IMR-90 (cell line): ENCODE results near the gene RIPPLY1. TPM values are rescaled to one million over a fixed set of nuclear protein-coding genes. Genes with fewer than 3 reads are reported as not detected.

Experiments used
- ATAC-seq: fragments of 200-7000 bp; cut with Tn5 transposase; 2 replicates; pipeline ENCODE4 v1.9.1; 2020; ENCODE audit warnings: low read depth, mild to moderate bottlenecking, moderate library complexity
- BruUV-seq: library from RNA; stranded (reverse); fragments of 400-500 nt; replicated peaks from 2 replicates; lab custom pipeline; 2021; lab: Mats Ljungman, UMichigan
- CTCF ChIA-PET: fragments of 300-600 bp; formaldehyde crosslinking; extraction: SDS; loops from one replicate; lab custom pipeline; 2021; ENCODE audit warnings: antibody characterized with exemption; lab: Yijun Ruan, JAX
- POLR2A ChIA-PET: fragments of 300-600 bp; sonication (Branson Sonifier 250); formaldehyde crosslinking; loops from one replicate; lab custom pipeline; 2022; ENCODE audit warnings: antibody characterized with exemption; ENCODE audit not compliant: unreplicated experiment; lab: Charles Lee
- DNase-seq: peaks from one replicate; pipeline ENCODE4 v3.0.0; 2013
- H2AFZ ChIP-seq: replicated peaks from 2 replicates; pipeline ENCODE3; 2013; ENCODE audit warnings: low read length, mild to moderate bottlenecking; ENCODE audit not compliant: poor library complexity
- H2AK5ac ChIP-seq: 2 replicates; pipeline ENCODE4 v1.6.1; 2013; ENCODE audit warnings: low read depth, low read length, inconsistent platforms
- H2AK9ac ChIP-seq: replicated peaks from 2 replicates; pipeline ENCODE3; 2013; ENCODE audit warnings: mild to moderate bottlenecking, low read depth, low read length, moderate library complexity; ENCODE audit not compliant: poor library complexity
- H2BK120ac ChIP-seq: 2 replicates; pipeline ENCODE4 v1.6.1; 2013; ENCODE audit warnings: low read depth, low read length, inconsistent platforms
- H2BK15ac ChIP-seq: 3 replicates; pipeline ENCODE4 v1.6.1; 2013; ENCODE audit warnings: low read depth, low read length, inconsistent platforms
- H2BK20ac ChIP-seq: 2 replicates; pipeline ENCODE4 v1.6.1; 2013; ENCODE audit warnings: low read depth, mild to moderate bottlenecking, inconsistent platforms, low read length, moderate library complexity
- H2BK5ac ChIP-seq: 2 replicates; pipeline ENCODE4 v1.6.1; 2013; ENCODE audit warnings: mild to moderate bottlenecking, low read depth, low read length, inconsistent platforms; ENCODE audit not compliant: poor library complexity, severe bottlenecking
- H3K14ac ChIP-seq: replicated peaks from 2 replicates; pipeline ENCODE4 v1.6.1; 2013; ENCODE audit warnings: low read depth, low read length, inconsistent platforms
- H3K18ac ChIP-seq: 2 replicates; pipeline ENCODE4 v1.6.1; 2013; ENCODE audit warnings: low read depth, low read length, control low read depth
- H3K23ac ChIP-seq: 2 replicates; pipeline ENCODE4 v1.6.1; 2013; ENCODE audit warnings: low read depth, low read length, inconsistent platforms
- H3K27ac ChIP-seq: 2 replicates; pipeline ENCODE4 v1.5.1; 2013; ENCODE audit warnings: mild to moderate bottlenecking, control low read depth, low read length; ENCODE audit not compliant: insufficient read depth
- H3K27me3 ChIP-seq: 2 replicates; pipeline ENCODE4 v1.6.1; 2013; ENCODE audit warnings: low read length; ENCODE audit not compliant: control insufficient read depth, insufficient read depth
- H3K36me3 ChIP-seq: 2 replicates; pipeline ENCODE4 v1.6.1; 2013; ENCODE audit warnings: low read length, mixed read lengths; ENCODE audit not compliant: control insufficient read depth, insufficient read depth
- H3K4ac ChIP-seq: 2 replicates; pipeline ENCODE4 v1.6.1; 2013; ENCODE audit warnings: low read depth, low read length, inconsistent platforms
- H3K4me1 ChIP-seq: 2 replicates; pipeline ENCODE4 v1.6.1; 2013; ENCODE audit warnings: low read length, mixed read lengths; ENCODE audit not compliant: control insufficient read depth, insufficient read depth
- H3K4me2 ChIP-seq: 2 replicates; pipeline ENCODE4 v1.6.1; 2013; ENCODE audit warnings: low read depth, mild to moderate bottlenecking, control low read depth, low read length, moderate library complexity
- H3K4me3 ChIP-seq: 2 replicates; pipeline ENCODE4 v1.5.1; 2013; ENCODE audit warnings: low read depth, mild to moderate bottlenecking, control low read depth, low read length, moderate library complexity; ENCODE audit not compliant: insufficient read depth
- H3K56ac ChIP-seq: 2 replicates; pipeline ENCODE4 v1.6.1; 2013; ENCODE audit warnings: low read length, inconsistent platforms; ENCODE audit not compliant: insufficient read depth; ENCODE audit errors: extremely low read depth
- H3K79me1 ChIP-seq, 2 experiments: 2 replicates each; pipeline ENCODE4 v1.6.1; 2013; ENCODE audit warnings: low read length in 2 of 2, inconsistent platforms in 1 of 2, low read depth in 1 of 2
- H3K9ac ChIP-seq: 2 replicates; pipeline ENCODE4 v1.6.1; 2013; ENCODE audit warnings: low read depth, low read length, control low read depth
- H3K9me1 ChIP-seq: 2 replicates; pipeline ENCODE4 v1.6.1; 2013; ENCODE audit warnings: low read length, inconsistent platforms; ENCODE audit not compliant: insufficient read depth
- H3K9me3 ChIP-seq: 2 replicates; pipeline ENCODE4 v1.6.1; 2013; ENCODE audit warnings: low read length; ENCODE audit not compliant: control insufficient read depth, insufficient read depth
- H4K20me1 ChIP-seq: 2 replicates; pipeline ENCODE4 v1.6.1; 2013; ENCODE audit warnings: low read length, inconsistent platforms; ENCODE audit not compliant: insufficient read depth
- H4K5ac ChIP-seq: 2 replicates; pipeline ENCODE4 v1.6.1; 2013; ENCODE audit warnings: mild to moderate bottlenecking, low read depth, low read length, control low read depth
- H4K8ac ChIP-seq, 2 experiments: 2 replicates each; pipeline ENCODE4 v1.6.1; 2013; ENCODE audit warnings: low read depth in 2 of 2, low read length in 2 of 2, control low read depth in 1 of 2, inconsistent platforms in 1 of 2
- H4K91ac ChIP-seq: 2 replicates; pipeline ENCODE4 v1.6.1; 2013; ENCODE audit warnings: low read depth, low read length, inconsistent platforms; ENCODE audit not compliant: insufficient read depth
- BHLHE40 ChIP-seq: fragments of 150-350 bp; IDR thresholded peaks from 2 replicates; pipeline ENCODE4 v1.6.1; 2016; ENCODE audit warnings: mild to moderate bottlenecking, low read depth, low read length
- CTCF ChIP-seq: conservative IDR thresholded peaks from 2 replicates; pipeline ENCODE4 v1.5.1; 2012; ENCODE audit warnings: mild to moderate bottlenecking, low read depth, low read length, improper control_type of control experiment
- MAFK ChIP-seq: IDR thresholded peaks from 2 replicates; pipeline ENCODE4 v1.6.1; 2012; ENCODE audit warnings: low read depth, low read length, improper control_type of control experiment
- MAZ ChIP-seq: IDR thresholded peaks from 2 replicates; pipeline ENCODE4 v1.6.1; 2012; ENCODE audit warnings: low read depth, mild to moderate bottlenecking, low read length, improper control_type of control experiment, moderate library complexity, borderline replicate concordance
- MXI1 ChIP-seq: IDR thresholded peaks from 2 replicates; pipeline ENCODE4 v1.6.1; 2012; ENCODE audit warnings: low read depth, mild to moderate bottlenecking, low read length, moderate library complexity, borderline replicate concordance
- POLR2A ChIP-seq: IDR thresholded peaks from 2 replicates; pipeline ENCODE4 v1.6.1; 2012; ENCODE audit warnings: mild to moderate bottlenecking, low read depth, low read length
- RAD21 ChIP-seq: IDR thresholded peaks from 2 replicates; pipeline ENCODE4 v1.6.1; 2012; ENCODE audit warnings: low read length, improper control_type of control experiment
- RCOR1 ChIP-seq: IDR thresholded peaks from 2 replicates; pipeline ENCODE4 v1.6.1; 2012; ENCODE audit warnings: mild to moderate bottlenecking, low read length, improper control_type of control experiment; ENCODE audit not compliant: insufficient replicate concordance
- RFX5 ChIP-seq: IDR thresholded peaks from 2 replicates; pipeline ENCODE4 v1.8.0; 2012; ENCODE audit warnings: low read depth, mild to moderate bottlenecking, low read length, moderate library complexity
- SMC3 ChIP-seq: fragments of 150-350 bp; IDR thresholded peaks from 2 replicates; pipeline ENCODE4 v1.6.1; 2016; ENCODE audit warnings: low read depth, mild to moderate bottlenecking, antibody characterized with exemption, low read length, moderate library complexity
- USF2 ChIP-seq: fragments of 150-350 bp; IDR thresholded peaks from 2 replicates; pipeline ENCODE4 v1.6.1; 2017; ENCODE audit warnings: mild to moderate bottlenecking, antibody characterized with exemption, low read length, low read depth
- WGBS, 2 experiments: methylation state at CpG; one replicate each; pipeline versions ENCODE4 v1.1.5 to v1.1.7; 2013; ENCODE audit warnings: missing lambda C conversion rate in 2 of 2; ENCODE audit not compliant: insufficient read length in 1 of 2; ENCODE audit errors: extremely low coverage in 2 of 2; 5-methylcytosine and 5-hydroxymethylcytosine counted together
- dilution Hi-C: fragments of 300-500 bp; cut with HindIII; formaldehyde crosslinking; loops from one replicate; pipeline ENCODE4 v1.14.3; 2018; ENCODE audit warnings: low sequenced_read_pairs; ENCODE audit not compliant: unreplicated experiment
- in situ Hi-C: fragments of 300-500 bp; cut with MboI; formaldehyde crosslinking; loops from 3 replicates; pipeline ENCODE4 v1.14.3; 2019; ENCODE audit warnings: low sequenced_read_pairs, inconsistent platforms, mixed read lengths
- intact Hi-C: fragments of 100-400 bp; cut with micrococcal nuclease; formaldehyde crosslinking; loops from 2 replicates; pipeline ENCODE4 v1.10.0; 2022
- polyA plus RNA-seq, 3 experiments: library from polyadenylated mRNA; depleted of rRNA; stranded (reverse); fragments of >200 nt; gene quantifications; 2 replicates each; pipeline ENCODE4 v1.2.3, GENCODE V29; 2012; ENCODE audit warnings: low replicate concordance in 1 of 3
- total RNA-seq: library from RNA; depleted of rRNA; stranded (reverse); fragments of >200 nt; gene quantifications from 2 replicates; pipeline ENCODE4 v1.2.3, GENCODE V29; 2012

Gene RIPPLY1
- total and polyA plus RNA-seq, 2 of the 4 experiments (the other 2 are of a cell fraction) = not detected

- no CpG with 5 or more reads among the region's 1 CpG for WGBS, 2 experiments
- Histone ChIP-seq H4K5ac (no peak overlapping the region), H3K4ac (no peak overlapping the region), H3K4me2 (no peak overlapping the region), H2BK20ac (no peak overlapping the region), H3K27ac (no peak overlapping the region), H3K23ac (no peak overlapping the region), H2BK15ac (no peak overlapping the region), H3K56ac (no peak overlapping the region), H3K36me3 (no peaks in the 10 kb centered on the region), H2AK9ac (no peak overlapping the region), H3K27me3 (peaks cover 17% of the 10 kb centered on the region), H3K9me1 (no peaks in the 10 kb centered on the region), H2AK5ac (no peak overlapping the region), H3K79me1 (no peaks in the 10 kb centered on the region), H3K14ac (no peak overlapping the region), H3K9ac (no peak overlapping the region), H3K4me3 (no peak overlapping the region), H2BK120ac (no peak overlapping the region), H3K18ac (no peak overlapping the region), H3K9me3 (no peaks in the 10 kb centered on the region), H3K4me1 (no peaks in the 10 kb centered on the region), H4K8ac (no peak overlapping the region), H4K20me1 (no peaks in the 10 kb centered on the region), H4K91ac (no peak overlapping the region), H2BK5ac (no peak overlapping the region), H2AFZ (no peak overlapping the region)
- DNase-seq = no peak
- ATAC-seq = no peak
- in situ Hi-C loops (no loop called here), intact Hi-C loops (no loop called here), dilution Hi-C loops (no loop called here)
- CTCF ChIA-PET = no interaction called here
- TF ChIP-seq RAD21 (no peak), CTCF (no peak), MXI1 (no peak), MAFK (no peak), SMC3 (no peak), POLR2A (no peak), MAZ (no peak), USF2 (no peak), BHLHE40 (no peak), RCOR1 (no peak), RFX5 (no peak)
- no TSS peak for BruUV-seq
- POLR2A ChIA-PET = no interaction called here
Observed at GRCh38 chrX:106889468-106889867, 13.7 kb downstream of the RIPPLY1 start.
